CD4-positive, alpha-beta T cell (primary cell): Measurements from ENCODE around the gene TDRD7. TPM values are rescaled to one million over a fixed set of nuclear protein-coding genes. Genes with fewer than 3 reads are reported as not detected.
A peak's percentile ranks its signal among the peaks of the same experiment; 100 is the strongest.

Experiments
- ATAC-seq: fragments of 200-7000 bp; cut with Tn5 transposase; one replicate; pipeline ENCODE4 v1.10.0; 2022; ENCODE audit warnings: mild to moderate bottlenecking; ENCODE audit not compliant: poor library complexity
- CTCF ChIA-PET: fragments of 350-600 bp; sonication (Branson Sonifier 250); formaldehyde crosslinking; loops from one replicate; lab custom pipeline; 2021; ENCODE audit warnings: antibody characterized with exemption, inconsistent platforms; lab: Charles Lee
- POLR2A ChIA-PET: fragments of 350-600 bp; sonication (Branson Sonifier 250); formaldehyde crosslinking; loops from one replicate; lab custom pipeline; 2021; ENCODE audit warnings: antibody characterized with exemption, inconsistent platforms; lab: Charles Lee
- DNase-seq, 14 experiments: peaks; one replicate each; pipeline ENCODE4 v3.0.0-alpha.2; 2013 to 2020; ENCODE audit warnings: mixed read lengths in 2 of 14
- H3K27ac ChIP-seq, 2 donors: one replicate each; pipeline versions ENCODE4 v1.5.1 to v1.7.0; 2013; ENCODE audit warnings: low read length in 2 of 2, low read depth in 1 of 2, mild to moderate bottlenecking in 1 of 2
- H3K27me3 ChIP-seq, 2 experiments: 1 replicate in 1 of 2; 2 replicates in 1 of 2; pipeline versions ENCODE4 v1.6.1 to v1.7.0; 2013; ENCODE audit warnings: low read length in 2 of 2, control low read depth in 1 of 2, mild to moderate bottlenecking in 1 of 2, moderate library complexity in 1 of 2; ENCODE audit not compliant: insufficient read depth in 2 of 2, control insufficient read depth in 1 of 2
- H3K36me3 ChIP-seq: one replicate; pipeline ENCODE4 v1.6.1; 2013; ENCODE audit warnings: low read length, control low read depth; ENCODE audit not compliant: insufficient read depth
- H3K4me1 ChIP-seq: one replicate; pipeline ENCODE4 v1.6.1; 2013; ENCODE audit warnings: low read length, control low read depth; ENCODE audit not compliant: insufficient read depth
- H3K4me3 ChIP-seq: one replicate; pipeline ENCODE4 v1.5.1; 2013; ENCODE audit warnings: mild to moderate bottlenecking, low read length, moderate library complexity
- H3K9me3 ChIP-seq, 2 experiments: 1 replicate in 1 of 2; 2 replicates in 1 of 2; pipeline versions ENCODE4 v1.6.1 to v1.7.0; 2013; ENCODE audit warnings: low read length in 2 of 2, mild to moderate bottlenecking in 2 of 2, control low read depth in 1 of 2, moderate library complexity in 1 of 2; ENCODE audit not compliant: control insufficient read depth in 1 of 2, insufficient read depth in 1 of 2
- H3K27ac Mint-ChIP-seq: one replicate; pipeline ENCODE4 v1.8.0; 2020; ENCODE audit warnings: mixed read lengths
- H3K27me3 Mint-ChIP-seq: one replicate; pipeline ENCODE4 v1.8.0; 2021; ENCODE audit warnings: mixed read lengths
- H3K36me3 Mint-ChIP-seq: one replicate; pipeline ENCODE4 v1.8.0; 2021; ENCODE audit warnings: low read depth, mixed read lengths
- H3K4me1 Mint-ChIP-seq: one replicate; pipeline ENCODE4 v1.8.0; 2021; ENCODE audit warnings: low read depth, mixed read lengths
- H3K4me3 Mint-ChIP-seq: one replicate; pipeline ENCODE4 v1.8.0; 2020; ENCODE audit warnings: mild to moderate bottlenecking, mixed read lengths
- H3K9me3 Mint-ChIP-seq: one replicate; pipeline ENCODE4 v1.8.0; 2020; ENCODE audit warnings: mixed read lengths
- intact Hi-C, 2 experiments: fragments of 100-400 bp; cut with DNase I in 1 of 2; cut with micrococcal nuclease in 1 of 2; formaldehyde crosslinking; loops; one replicate each; pipeline versions ENCODE4 v1.15.1 to v1.9.0; 2023 to 2025; cut with DNase I, micrococcal nuclease
- total RNA-seq, 174 experiments: library from RNA in 2 of 174; stranded (reverse) in 2 of 174; gene quantifications; one replicate each; pipeline ENCODE4 v1.2.3 and lab custom pipeline; 2021 to 2026
- TF ChIP-seq, protein P1 (sequence below): fragments of 200-600 bp; IDR thresholded peaks from one replicate; pipeline ENCODE4 v1.8.0; 2022; ENCODE audit warnings: antibody characterized with exemption, mild to moderate bottlenecking

TDRD7 gene
- total RNA-seq, 2 experiments from 2014 or later, result 3.3 to 3.6 TPM

DNA sequence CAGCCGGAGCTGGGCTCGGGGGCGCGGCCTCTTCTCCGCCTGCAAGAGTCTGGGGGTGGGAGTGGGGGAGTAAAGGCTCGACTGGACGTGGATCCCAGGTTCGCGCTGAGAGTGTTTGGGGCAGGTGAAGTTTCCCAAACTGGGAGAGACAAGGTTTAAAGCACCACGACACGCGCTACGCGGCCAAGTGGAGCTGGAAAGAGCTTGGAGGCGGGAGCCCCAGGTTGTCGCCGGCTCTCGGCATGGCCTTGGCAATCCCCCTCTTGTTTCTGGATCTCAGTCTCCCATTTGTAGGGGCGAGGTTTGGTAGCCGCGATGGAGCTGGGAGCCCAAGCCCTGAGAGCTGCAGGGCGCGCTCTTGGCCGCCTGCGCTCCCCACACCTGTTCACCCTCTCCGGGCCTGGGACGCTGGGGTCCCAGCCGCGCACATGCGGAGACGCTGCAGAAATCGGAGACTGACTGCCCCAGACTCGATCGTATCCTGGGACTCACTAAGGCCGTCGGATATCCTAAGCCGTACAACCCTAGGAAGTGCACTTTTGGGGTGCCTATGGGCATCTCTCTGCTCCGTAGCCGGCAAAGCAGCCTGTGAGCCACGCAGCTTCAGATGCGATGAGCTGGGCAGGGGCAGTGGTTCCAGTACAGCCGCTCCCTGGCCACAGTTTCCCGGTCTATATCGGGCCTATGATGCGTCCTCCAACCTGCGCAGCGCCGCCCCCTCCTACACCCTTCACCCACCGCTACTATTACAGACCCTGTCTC, 90.5 kb downstream of the TDRD7 start:
- peak overlapping the region; percentile 85 for H3K4me3 Mint-ChIP-seq
- DNase-seq, result peak in 3 of 14 experiments; percentile 4 to 16 (median 12)
- POLR2A ChIA-PET, result no interaction called here

DNA sequence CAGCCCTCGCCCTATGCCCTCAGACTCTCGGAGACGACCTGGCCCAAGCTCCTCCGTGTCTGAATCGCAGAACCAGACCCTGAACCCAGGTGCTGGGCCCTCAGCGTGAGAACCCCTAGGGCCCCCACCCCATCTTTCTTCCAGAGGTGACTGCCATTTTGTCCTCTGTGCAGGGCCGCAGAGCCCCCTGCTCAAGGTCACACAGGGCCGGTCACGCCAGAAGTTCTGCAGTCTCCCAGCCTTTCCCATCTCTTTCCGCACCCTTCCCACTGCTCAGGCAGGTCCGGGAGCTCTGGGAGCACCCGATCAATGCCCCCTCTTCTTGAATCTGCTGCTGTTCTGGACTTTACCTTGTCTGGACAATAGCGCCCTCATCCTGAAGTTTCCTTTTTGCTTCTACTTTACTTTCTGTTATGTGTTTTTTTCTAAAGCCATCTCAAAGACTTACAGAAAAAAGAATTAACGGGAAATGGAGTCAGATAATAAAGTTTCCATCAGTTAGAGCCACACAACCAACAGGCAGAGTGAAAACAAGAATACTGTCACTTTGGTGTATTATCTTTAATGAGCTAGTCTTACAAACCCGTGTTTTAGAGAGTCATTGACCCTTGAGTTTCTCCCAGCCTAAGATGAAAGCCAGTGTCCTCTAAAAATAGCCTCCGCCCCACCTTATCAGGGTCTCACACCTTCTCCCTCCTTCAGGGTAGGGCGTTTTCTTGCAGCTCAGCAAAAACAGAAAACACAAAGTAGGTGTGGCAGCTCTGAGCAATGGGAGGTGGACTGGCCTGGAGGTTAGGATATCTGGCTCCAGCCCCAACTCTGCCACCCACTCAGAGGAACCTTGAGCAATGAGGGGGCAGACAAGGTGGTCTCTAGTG, 91.3 kb downstream of the TDRD7 start:
- peaks cover 0 to 18% of the 10 kb centered on the region in 2 experiments for H3K9me3 ChIP-seq
- Mint-ChIP-seq H3K27me3 (peaks cover 21% of the 10 kb centered on the region), H3K36me3 (no peaks in the 10 kb centered on the region), H3K9me3 (no peaks in the 10 kb centered on the region), H3K4me3 (peak overlapping the region; percentile 85), H3K4me1 (peaks cover 21% of the 10 kb centered on the region), H3K27ac (no peak overlapping the region)
- H3K27me3 ChIP-seq, result peaks cover 37 to 54% of the 10 kb centered on the region in 2 experiments
- TF ChIP-seq, protein P1, sequence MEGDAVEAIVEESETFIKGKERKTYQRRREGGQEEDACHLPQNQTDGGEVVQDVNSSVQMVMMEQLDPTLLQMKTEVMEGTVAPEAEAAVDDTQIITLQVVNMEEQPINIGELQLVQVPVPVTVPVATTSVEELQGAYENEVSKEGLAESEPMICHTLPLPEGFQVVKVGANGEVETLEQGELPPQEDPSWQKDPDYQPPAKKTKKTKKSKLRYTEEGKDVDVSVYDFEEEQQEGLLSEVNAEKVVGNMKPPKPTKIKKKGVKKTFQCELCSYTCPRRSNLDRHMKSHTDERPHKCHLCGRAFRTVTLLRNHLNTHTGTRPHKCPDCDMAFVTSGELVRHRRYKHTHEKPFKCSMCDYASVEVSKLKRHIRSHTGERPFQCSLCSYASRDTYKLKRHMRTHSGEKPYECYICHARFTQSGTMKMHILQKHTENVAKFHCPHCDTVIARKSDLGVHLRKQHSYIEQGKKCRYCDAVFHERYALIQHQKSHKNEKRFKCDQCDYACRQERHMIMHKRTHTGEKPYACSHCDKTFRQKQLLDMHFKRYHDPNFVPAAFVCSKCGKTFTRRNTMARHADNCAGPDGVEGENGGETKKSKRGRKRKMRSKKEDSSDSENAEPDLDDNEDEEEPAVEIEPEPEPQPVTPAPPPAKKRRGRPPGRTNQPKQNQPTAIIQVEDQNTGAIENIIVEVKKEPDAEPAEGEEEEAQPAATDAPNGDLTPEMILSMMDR, result no peak
- ChIA-PET POLR2A (no interaction called here), CTCF (no interaction called here)
- H3K4me3 ChIP-seq, result no peak overlapping the region
- intact Hi-C loops, result no loop called here
- DNase-seq, result no peak
- H3K27ac ChIP-seq, result no peak overlapping the region
- ATAC-seq, result no peak
- H3K4me1 ChIP-seq, result peaks cover 16% of the 10 kb centered on the region
- H3K36me3 ChIP-seq, result no peaks in the 10 kb centered on the region

More for the DNA sequence above, 90.5 kb downstream of the TDRD7 start:
- no peaks in the 10 kb centered on the region for H3K36me3 Mint-ChIP-seq
- peaks cover 37 to 52% of the 10 kb centered on the region in 2 experiments for H3K27me3 ChIP-seq
- H3K4me1 ChIP-seq, result peaks cover 16% of the 10 kb centered on the region
- intact Hi-C loops, result no loop called here
- CTCF ChIA-PET, result no interaction called here
- no peaks in the 10 kb centered on the region for H3K9me3 Mint-ChIP-seq
- H3K36me3 ChIP-seq, result no peaks in the 10 kb centered on the region
- H3K9me3 ChIP-seq, result peaks cover 0 to 23% of the 10 kb centered on the region in 2 experiments
- ATAC-seq, result no peak
- H3K27me3 Mint-ChIP-seq, result peaks cover 20% of the 10 kb centered on the region
- H3K4me3 ChIP-seq, result peak overlapping the region; percentile 20
- peaks cover 21% of the 10 kb centered on the region for H3K4me1 Mint-ChIP-seq
- TF ChIP-seq, protein P1, result no peak
- no peak overlapping the region for H3K27ac ChIP-seq
- no peak overlapping the region for H3K27ac Mint-ChIP-seq

DNA sequence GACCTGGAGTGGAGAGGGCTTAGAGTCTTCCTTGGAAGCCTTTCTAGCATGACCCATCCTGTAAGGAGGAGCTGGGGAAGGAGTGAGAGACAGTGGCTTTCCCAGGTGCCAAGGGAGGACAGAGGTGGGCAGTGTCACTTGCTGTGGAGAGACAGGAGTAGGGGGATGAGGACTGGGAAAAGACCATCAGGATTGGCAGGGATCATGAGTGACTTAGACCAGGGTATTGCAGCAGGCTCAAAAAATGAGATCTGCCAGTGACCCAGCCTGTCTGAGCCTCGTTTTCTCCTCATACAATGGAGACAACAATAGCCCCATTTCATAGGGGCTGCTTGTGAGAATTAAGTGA, 91.9 kb downstream of the TDRD7 start:
- Histone ChIP-seq H3K36me3 (no peaks in the 10 kb centered on the region), H3K4me1 (peaks cover 16% of the 10 kb centered on the region), H3K9me3 (peaks cover 0 to 16% of the 10 kb centered on the region in 2 experiments), H3K27ac (no peak overlapping the region), H3K27me3 (peaks cover 37 to 54% of the 10 kb centered on the region in 2 experiments), H3K4me3 (no peak overlapping the region)
- no peak for DNase-seq
- Mint-ChIP-seq H3K9me3 (no peaks in the 10 kb centered on the region), H3K4me1 (peaks cover 21% of the 10 kb centered on the region), H3K4me3 (no peak overlapping the region), H3K27ac (no peak overlapping the region), H3K27me3 (peaks cover 27% of the 10 kb centered on the region), H3K36me3 (no peaks in the 10 kb centered on the region)
- TF ChIP-seq, protein P1, result no peak
- no peak for ATAC-seq
- CTCF ChIA-PET, result no interaction called here
- intact Hi-C loops, result no loop called here
- POLR2A ChIA-PET, result no interaction called here
